Pancreas (tissue), 10 donors: Measurements from ENCODE around the gene CXorf66. TPM values are rescaled to one million over a fixed set of nuclear protein-coding genes. Genes with fewer than 3 reads are reported as not detected.

Experiments used
- ATAC-seq, 4 donors: fragments of 200-7000 bp; cut with Tn5 transposase; one replicate each; pipeline versions ENCODE4 v1.8.0 to v1.9.1; 2020; ENCODE audit warnings: mild to moderate bottlenecking in 4 of 4, moderate library complexity in 4 of 4
- DNase-seq, 6 donors: peaks; one replicate each; pipeline ENCODE4 v3.0.0-alpha.2; 2020
- FAIRE-seq: peaks from 2 replicates; lab custom pipeline; 2012; peaks lifted over from hg19 to GRCh38; lab: Jason Lieb, UNC
- H3K27ac ChIP-seq, 4 donors: fragments of 200-600 bp; sonication (generic); 1 replicate in 3 of 4; 2 replicates in 1 of 4; pipeline versions ENCODE4 v1.5.0 to v1.8.0; 2020
- H3K27me3 ChIP-seq, 4 donors: fragments of 200-600 bp; one replicate each; pipeline ENCODE4 v1.8.0; 2021
- H3K36me3 ChIP-seq, 3 donors: fragments of 200-600 bp; sonication (generic) in 1 of 3; one replicate each; pipeline versions ENCODE4 v1.5.0 to v1.8.0; 2020 to 2021
- H3K4me1 ChIP-seq, 3 donors: fragments of 200-600 bp; one replicate each; pipeline ENCODE4 v1.8.0; 2021
- H3K4me3 ChIP-seq, 4 donors: fragments of 200-600 bp; sonication (generic) in 2 of 4; one replicate each; pipeline versions ENCODE4 v1.5.0 to v1.8.0; 2020 to 2021
- H3K9me3 ChIP-seq, 4 donors: fragments of 200-600 bp; one replicate each; pipeline ENCODE4 v1.8.0; 2021
- CTCF ChIP-seq, 4 donors: fragments of 200-600 bp; sonication (generic) in 3 of 4; IDR thresholded peaks; one replicate each; pipeline versions ENCODE4 v1.5.0 to v1.8.0; 2021; ENCODE audit warnings: antibody characterized with exemption in 4 of 4
- WGBS, 2 donors: extraction: QIAGEN DNeasy Blood & Tissue Kit; methylation state at CpG; one replicate each; pipeline ENCODE4 v1.1.7; 2013; 5-methylcytosine and 5-hydroxymethylcytosine counted together
- intact Hi-C, 3 donors: fragments of 100-400 bp; cut with DNase I; formaldehyde crosslinking; loops; one replicate each; pipeline versions ENCODE4 v1.11.1 to v1.14.2; 2022
- microRNA-seq, 2 donors: library from miRNA; unstranded; fragments of <30 nt; microRNA quantifications; one replicate each; pipeline versions ENCODE4 to v1.1.0, GENCODE V29; 2019 to 2020
- polyA plus RNA-seq, 2 donors: library from polyadenylated mRNA; stranded (reverse); fragments of 200-250 nt; gene quantifications; one replicate each; pipeline ENCODE4 v1.2.3, GENCODE V29; 2013
- total RNA-seq, 6 donors: library from RNA; stranded (reverse); fragmentation: NEBNext Ultra II Directional in 4 of 6; extraction: Animal tissue kit (Norgen Biotek cat#: 25700) in 4 of 6; gene quantifications; one replicate each; pipeline versions ENCODE4 v1.2.1 to v1.2.4, GENCODE V29; 2021 to 2023
- donor health status: healthy with polysubstance abuse.
- donor health status: DM: no; HTN: no; CAD: no; lungs with moderate emphysema.
- donor health status: DM: no; HTN: no; CAD: no.
- donor health status: control.
- donor health status: control.
- donor health status: Bipolar disorder and iron deficiency.
- donor health status: DM: yes; HTN: yes; CAD: no.
- donor health status: DM: no; HTN: no; CAD: no.
- donor health status: DM: no; HTN: no; CAD: no.
- donor health status: DM: yes; HTN: yes; CAD: no.

CXorf66 gene
- total and polyA plus RNA-seq, 8 donors, result not detected

GRCh38 chrX:139914421-139914820 is 50.9 kb downstream of the CXorf66 start:
- Histone ChIP-seq H3K27ac (no peak overlapping the region), H3K4me1 (no peaks in the 10 kb centered on the region), H3K36me3 (no peaks in the 10 kb centered on the region), H3K9me3 (no peaks in the 10 kb centered on the region), H3K27me3 (no peaks in the 10 kb centered on the region), H3K4me3 (no peak overlapping the region)
- ATAC-seq (no peak), FAIRE-seq (no peak), DNase-seq (no peak)
- WGBS, 2 donors, result 94 to 100% methylated on average over 1 of the region's 1 CpG
- no peak for TF ChIP-seq CTCF (IDR thresholded peaks at IDR 0.05)
- intact Hi-C loops, result no loop called here

- Histone ChIP-seq H3K27me3 (no peaks in the 10 kb centered on the region), H3K4me3 (no peak overlapping the region), H3K9me3 (no peaks in the 10 kb centered on the region), H3K27ac (no peak overlapping the region), H3K4me1 (no peaks in the 10 kb centered on the region), H3K36me3 (no peaks in the 10 kb centered on the region)
- 59 to 77% methylated on average over 3 of the region's 3 CpGs for WGBS, 2 donors
- TF ChIP-seq CTCF (IDR thresholded peaks at IDR 0.05), result no peak
- FAIRE-seq (no peak), ATAC-seq (no peak), DNase-seq (no peak)
- intact Hi-C loops, result no loop called here
Observed at GRCh38 chrX:139909712-139910111, 55.6 kb downstream of the CXorf66 start.

- no peak for TF ChIP-seq CTCF (IDR thresholded peaks at IDR 0.05)
- Histone ChIP-seq H3K27ac (no peak overlapping the region), H3K27me3 (no peaks in the 10 kb centered on the region), H3K4me1 (no peaks in the 10 kb centered on the region), H3K36me3 (no peaks in the 10 kb centered on the region), H3K9me3 (no peaks in the 10 kb centered on the region), H3K4me3 (no peak overlapping the region)
- WGBS, 2 donors, result 87 to 96% methylated on average over 3 of the region's 3 CpGs
- intact Hi-C loops, result no loop called here
- ATAC-seq (no peak), DNase-seq (no peak), FAIRE-seq (no peak)
Observed at GRCh38 chrX:139907078-139907477, 58.2 kb downstream of the CXorf66 start.

GRCh38 chrX:139905743-139906142 is 59.6 kb downstream of the CXorf66 start:
- Histone ChIP-seq H3K27ac (no peak overlapping the region), H3K36me3 (no peaks in the 10 kb centered on the region), H3K9me3 (no peaks in the 10 kb centered on the region), H3K27me3 (no peaks in the 10 kb centered on the region), H3K4me3 (no peak overlapping the region), H3K4me1 (no peaks in the 10 kb centered on the region)
- FAIRE-seq (no peak), ATAC-seq (no peak), DNase-seq (no peak)
- TF ChIP-seq CTCF (IDR thresholded peaks at IDR 0.05), result no peak
- intact Hi-C loops, result no loop called here
- 82 to 91% methylated on average over 2 of the region's 2 CpGs for WGBS, 2 donors

Small RNA genes within 50 kb of the gene (microRNA-seq; reads per million reads assigned to microRNA genes)
- gene MIR505, result 55.1 to 60.6 reads per million in 2 donors

Other genes with a start within 250 kb of the CXorf66 start
- 10 to 100 TPM in 1 of 6 donors, 1 to 10 TPM in 5; 2.6 to 10.3 (median 4.7) TPM for gene ATP11C, start 32.5 kb downstream of the CXorf66 start, total RNA-seq
- gene ATP11C, start 32.5 kb downstream of the CXorf66 start, polyA plus RNA-seq, result 1 to 10 TPM; 1.3 to 2.3 TPM